Mesothelial cell of epicardium (in vitro differentiated cells): ENCODE results near the gene CX3CR1. TPM values are rescaled to one million over a fixed set of nuclear protein-coding genes. Genes with fewer than 3 reads are reported as not detected.

Experiments used
- DNase-seq, 2 experiments: peaks; one replicate each; pipeline ENCODE4 v3.0.0; 2021; ENCODE audit warnings: low spot score in 2 of 2; ENCODE audit not compliant: unreplicated experiment in 2 of 2
- H3K27ac Mint-ChIP-seq: 2 replicates; pipeline ENCODE4 v1.8.0; 2021; ENCODE audit warnings: mixed read lengths
- H3K27me3 Mint-ChIP-seq: 2 replicates; pipeline ENCODE4 v1.8.0; 2021; ENCODE audit warnings: low read depth, mixed read lengths
- H3K36me3 Mint-ChIP-seq: 2 replicates; pipeline ENCODE4 v1.8.0; 2021; ENCODE audit warnings: mixed read lengths
- H3K4me1 Mint-ChIP-seq: 2 replicates; pipeline ENCODE4 v1.8.0; 2021; ENCODE audit warnings: mixed read lengths
- H3K4me3 Mint-ChIP-seq: 2 replicates; pipeline ENCODE4 v1.8.0; 2021; ENCODE audit warnings: mild to moderate bottlenecking, moderate library complexity, mixed read lengths
- H3K9me3 Mint-ChIP-seq: 2 replicates; pipeline ENCODE4 v1.8.0; 2021; ENCODE audit warnings: mixed read lengths
- total RNA-seq: library from RNA; stranded (reverse); gene quantifications from 3 replicates; pipeline ENCODE4 v1.2.1, GENCODE V29; 2021
- TF ChIP-seq, protein P1 (sequence below): fragments of 200-600 bp; sonication (generic); IDR thresholded peaks from one replicate; pipeline ENCODE4 v1.5.0; 2021; ENCODE audit warnings: antibody characterized with exemption; ENCODE audit not compliant: unreplicated experiment

Gene CX3CR1
- total RNA-seq, 1 donor from 2014 or later = 0.22 TPM

DNA sequence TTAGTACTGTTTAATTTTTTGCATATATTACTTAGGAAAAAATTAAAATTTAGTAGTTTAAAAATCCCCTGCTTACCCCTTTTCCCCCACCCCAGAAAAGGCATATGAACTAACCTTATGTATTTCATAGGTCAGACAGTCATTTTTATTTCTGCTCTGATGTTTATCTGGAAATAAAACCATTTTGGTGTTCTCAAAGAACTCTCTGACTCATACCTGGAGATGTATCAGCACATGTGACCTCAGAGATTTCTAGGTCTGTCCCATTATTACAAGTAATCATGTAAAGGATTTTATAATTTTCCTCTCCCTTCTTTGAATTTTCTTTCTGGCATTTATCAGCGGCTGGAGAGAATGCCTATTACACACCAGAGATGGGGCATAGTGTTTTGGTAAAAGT, 35.6 kb upstream of the CX3CR1 start:
- Mint-ChIP-seq H3K27me3 (peaks cover 2% of the 10 kb centered on the region), H3K36me3 (no peaks in the 10 kb centered on the region)
- TF ChIP-seq, protein P1, sequence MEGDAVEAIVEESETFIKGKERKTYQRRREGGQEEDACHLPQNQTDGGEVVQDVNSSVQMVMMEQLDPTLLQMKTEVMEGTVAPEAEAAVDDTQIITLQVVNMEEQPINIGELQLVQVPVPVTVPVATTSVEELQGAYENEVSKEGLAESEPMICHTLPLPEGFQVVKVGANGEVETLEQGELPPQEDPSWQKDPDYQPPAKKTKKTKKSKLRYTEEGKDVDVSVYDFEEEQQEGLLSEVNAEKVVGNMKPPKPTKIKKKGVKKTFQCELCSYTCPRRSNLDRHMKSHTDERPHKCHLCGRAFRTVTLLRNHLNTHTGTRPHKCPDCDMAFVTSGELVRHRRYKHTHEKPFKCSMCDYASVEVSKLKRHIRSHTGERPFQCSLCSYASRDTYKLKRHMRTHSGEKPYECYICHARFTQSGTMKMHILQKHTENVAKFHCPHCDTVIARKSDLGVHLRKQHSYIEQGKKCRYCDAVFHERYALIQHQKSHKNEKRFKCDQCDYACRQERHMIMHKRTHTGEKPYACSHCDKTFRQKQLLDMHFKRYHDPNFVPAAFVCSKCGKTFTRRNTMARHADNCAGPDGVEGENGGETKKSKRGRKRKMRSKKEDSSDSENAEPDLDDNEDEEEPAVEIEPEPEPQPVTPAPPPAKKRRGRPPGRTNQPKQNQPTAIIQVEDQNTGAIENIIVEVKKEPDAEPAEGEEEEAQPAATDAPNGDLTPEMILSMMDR = no peak

DNA sequence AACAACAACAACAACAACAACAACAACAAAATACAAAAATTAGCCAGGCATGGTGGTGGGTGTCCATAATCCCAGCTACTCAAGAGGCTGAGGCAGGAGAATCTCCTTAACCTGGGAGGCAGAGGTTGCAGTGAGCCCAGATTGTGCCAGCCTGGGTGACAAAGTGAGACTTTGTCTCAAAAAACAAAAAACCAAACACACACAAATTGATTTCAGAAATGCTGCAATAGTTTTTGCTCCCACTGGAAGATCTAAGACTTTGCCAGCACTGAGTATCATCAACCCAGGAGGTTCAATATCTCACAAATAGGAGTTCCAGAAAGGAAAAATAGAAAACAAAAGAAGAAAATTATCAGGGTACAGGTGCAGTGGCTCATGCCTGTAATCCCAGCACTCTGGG, 33.5 kb upstream of the CX3CR1 start:
- Mint-ChIP-seq H3K27me3 (peaks cover 13% of the 10 kb centered on the region), H3K36me3 (no peaks in the 10 kb centered on the region), H3K9me3 (peaks cover 29% of the 10 kb centered on the region), H3K4me1 (no peaks in the 10 kb centered on the region), H3K4me3 (no peak overlapping the region), H3K27ac (no peak overlapping the region)
- TF ChIP-seq, protein P1 = no peak
- DNase-seq = no peak

More for the DNA sequence above, 35.6 kb upstream of the CX3CR1 start:
- Mint-ChIP-seq H3K4me3 (no peak overlapping the region), H3K27ac (no peak overlapping the region), H3K4me1 (no peaks in the 10 kb centered on the region), H3K9me3 (peaks cover 39% of the 10 kb centered on the region)
- no peak for DNase-seq

DNA sequence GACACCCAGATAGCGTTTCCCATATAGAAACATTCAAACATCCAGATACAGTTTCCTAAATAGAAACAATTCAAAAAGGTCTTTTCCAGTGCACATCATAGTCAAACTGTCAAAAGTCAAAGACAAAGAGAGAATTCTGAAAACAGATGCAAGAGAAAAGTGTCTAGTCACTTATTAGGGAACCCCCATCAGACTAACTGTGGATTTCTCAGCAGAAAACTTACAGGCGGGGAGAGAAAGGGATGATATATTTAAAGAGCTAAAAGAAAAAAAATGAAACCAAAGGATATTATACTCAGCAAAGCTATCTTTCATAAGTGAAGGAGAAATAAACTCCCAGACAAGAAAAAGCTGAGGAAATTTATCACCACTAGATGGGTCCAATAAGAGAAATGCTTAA, 22.3 kb upstream of the CX3CR1 start:
- Mint-ChIP-seq H3K27me3 (peaks cover 26% of the 10 kb centered on the region), H3K4me1 (no peaks in the 10 kb centered on the region), H3K4me3 (no peak overlapping the region), H3K36me3 (no peaks in the 10 kb centered on the region), H3K27ac (no peak overlapping the region), H3K9me3 (peaks cover 55% of the 10 kb centered on the region)
- TF ChIP-seq, protein P1 = no peak
- no peak for DNase-seq

DNA sequence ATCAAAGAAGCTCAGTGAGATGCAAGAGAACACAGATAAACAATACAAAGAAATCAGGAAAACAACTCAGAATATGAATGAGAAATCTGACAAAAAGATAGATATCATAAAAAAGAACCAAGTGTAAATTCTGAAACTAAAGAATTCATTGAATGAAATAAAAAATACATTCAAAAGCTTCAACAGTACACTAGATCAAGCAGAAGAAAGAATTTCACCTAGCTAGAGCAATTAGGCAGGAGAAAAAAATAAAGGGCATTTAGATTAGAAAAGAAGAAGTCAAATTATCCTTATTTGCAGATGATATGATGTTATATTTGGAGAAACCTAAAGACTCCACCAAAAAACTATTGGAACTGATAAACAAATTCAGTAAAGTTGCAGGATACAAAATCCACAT, 19.4 kb upstream of the CX3CR1 start:
- TF ChIP-seq, protein P1 = no peak
- H3K27ac Mint-ChIP-seq = no peak overlapping the region

DNA sequence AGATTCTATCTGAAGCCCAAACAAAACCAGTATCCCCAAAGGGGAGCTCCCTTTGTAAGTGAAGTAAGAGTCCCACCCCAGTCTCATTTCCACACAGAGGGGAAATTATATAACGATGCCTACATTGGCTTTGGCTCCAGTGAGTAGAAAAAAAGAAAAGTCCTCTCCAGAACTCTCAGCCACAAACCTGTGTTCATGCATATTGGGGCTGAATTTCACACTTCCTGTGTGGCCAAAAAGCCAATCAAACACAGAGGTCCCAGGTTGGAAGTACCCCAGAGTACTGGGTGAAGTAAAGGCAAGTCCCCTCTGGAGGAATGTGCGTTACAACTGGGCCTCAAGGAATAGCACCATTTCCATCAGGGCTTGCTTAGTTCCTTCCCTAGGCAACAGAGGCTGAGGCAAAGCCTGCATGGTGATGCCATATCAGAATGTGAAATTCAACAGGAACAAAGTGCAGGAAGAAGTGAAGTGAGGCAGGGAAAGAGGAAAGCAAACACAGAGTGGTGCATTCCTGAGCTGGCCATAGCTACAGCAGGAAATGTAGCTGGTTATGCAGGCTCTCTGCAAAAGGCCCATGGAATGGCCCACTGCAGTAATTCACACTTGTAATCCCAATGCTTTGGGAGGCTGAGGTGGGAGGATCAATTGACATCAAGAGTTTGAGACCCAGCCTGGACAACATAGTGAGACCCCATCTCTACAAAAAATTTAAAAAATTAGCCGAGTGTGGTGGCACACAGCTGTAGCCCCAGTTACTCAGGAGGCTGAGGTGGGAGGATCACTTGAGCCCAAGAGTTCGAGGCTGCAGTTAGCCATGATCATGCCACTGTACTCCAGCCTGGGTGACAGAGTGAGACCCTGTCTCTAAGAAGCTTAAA, 16.6 kb upstream of the CX3CR1 start:
- H3K4me3 Mint-ChIP-seq = no peak overlapping the region
- no peaks in the 10 kb centered on the region for H3K4me1 Mint-ChIP-seq
- peaks cover 2% of the 10 kb centered on the region for H3K27me3 Mint-ChIP-seq
- TF ChIP-seq, protein P1 = no peak
- H3K36me3 Mint-ChIP-seq = no peaks in the 10 kb centered on the region
- DNase-seq = no peak
- no peak overlapping the region for H3K27ac Mint-ChIP-seq
- H3K9me3 Mint-ChIP-seq = peaks cover 27% of the 10 kb centered on the region

More for the DNA sequence above, 19.4 kb upstream of the CX3CR1 start:
- Mint-ChIP-seq H3K4me1 (no peaks in the 10 kb centered on the region), H3K4me3 (no peak overlapping the region), H3K27me3 (peaks cover 10% of the 10 kb centered on the region), H3K9me3 (peaks cover 43% of the 10 kb centered on the region), H3K36me3 (no peaks in the 10 kb centered on the region)
- DNase-seq = no peak
